T-cell (primary cell): ENCODE measurements around the gene ZNF491. TPM values are rescaled to one million over a fixed set of nuclear protein-coding genes. Genes with fewer than 3 reads are reported as not detected.
"Not testable (repeated sequence)": the region's sequence is repeated elsewhere in the genome, so short reads cannot be mapped to it uniquely, and the experiment has no call there.

Experiments used
- ATAC-seq, 4 experiments: fragments of 200-7000 bp in 3 of 4; fragments of 150-1000 bp in 1 of 4; cut with Tn5 transposase; replicated peaks in 1 of 4; 1 replicate in 3 of 4; 2 replicates in 1 of 4; pipeline ENCODE4 v1.10.0; 2021; ENCODE audit warnings: moderate library complexity in 3 of 4, mild to moderate bottlenecking in 2 of 4, moderate number of reproducible peaks in 1 of 4
- CTCF ChIA-PET, 2 donors: fragments of 300-600 bp; sonication (Branson Sonifier 250); formaldehyde crosslinking; loops; one replicate each; lab custom pipeline; 2022; ENCODE audit warnings: antibody characterized with exemption in 2 of 2; lab: Charles Lee
- POLR2A ChIA-PET, 2 donors: fragments of 300-600 bp; sonication (Branson Sonifier 250); formaldehyde crosslinking; loops; one replicate each; lab custom pipeline; 2022; ENCODE audit warnings: antibody characterized with exemption in 2 of 2; lab: Charles Lee
- DNase-seq, 35 experiments: peaks; one replicate each; pipeline versions ENCODE4 v3.0.0 to v3.0.0-alpha.2; 2013 to 2023
- H3K27ac ChIP-seq: one replicate; pipeline ENCODE4 v1.5.1; 2013; ENCODE audit warnings: low read length
- H3K27me3 ChIP-seq, 2 experiments: replicated peaks in 1 of 2; 1 replicate in 1 of 2; 2 replicates in 1 of 2; pipeline versions ENCODE4 v1.6.1 to v1.7.0; 2013; ENCODE audit warnings: low read length in 1 of 2, mixed read lengths in 1 of 2; ENCODE audit not compliant: control insufficient read depth in 2 of 2, insufficient read depth in 2 of 2; ENCODE audit errors: extremely low read depth in 1 of 2
- H3K36me3 ChIP-seq, 2 donors: 1 replicate in 1 of 2; 2 replicates in 1 of 2; pipeline versions ENCODE4 v1.6.1 to v1.7.0; 2013; ENCODE audit warnings: low read length in 1 of 2; ENCODE audit not compliant: control insufficient read depth in 2 of 2, insufficient read depth in 1 of 2; ENCODE audit errors: extremely low read depth in 1 of 2
- H3K4me1 ChIP-seq, 2 experiments: 1 replicate in 1 of 2; 2 replicates in 1 of 2; pipeline versions ENCODE4 v1.6.1 to v1.7.0; 2013; ENCODE audit warnings: low read length in 2 of 2, mixed read lengths in 1 of 2; ENCODE audit not compliant: insufficient read depth in 2 of 2, control insufficient read depth in 1 of 2; ENCODE audit errors: extremely low read depth in 1 of 2
- H3K4me3 ChIP-seq, 2 donors: 1 replicate in 1 of 2; 2 replicates in 1 of 2; pipeline versions ENCODE4 v1.5.1 to v1.7.0; 2013; ENCODE audit warnings: mild to moderate bottlenecking in 2 of 2, low read length in 1 of 2, moderate library complexity in 1 of 2; ENCODE audit not compliant: control insufficient read depth in 1 of 2; ENCODE audit errors: extremely low read depth in 1 of 2
- H3K9me3 ChIP-seq: 2 replicates; pipeline ENCODE4 v1.7.0; 2013
- H3K27ac Mint-ChIP-seq, 2 donors: one replicate each; pipeline ENCODE4 v1.8.0; 2020 to 2021; ENCODE audit warnings: mild to moderate bottlenecking in 2 of 2, mixed read lengths in 2 of 2
- H3K27me3 Mint-ChIP-seq, 2 donors: one replicate each; pipeline ENCODE4 v1.8.0; 2021 to 2022; ENCODE audit warnings: mixed read lengths in 2 of 2
- H3K36me3 Mint-ChIP-seq: one replicate; pipeline ENCODE4 v1.8.0; 2021; ENCODE audit warnings: mixed read lengths
- H3K4me1 Mint-ChIP-seq, 3 donors: one replicate each; pipeline ENCODE4 v1.8.0; 2020 to 2022; ENCODE audit warnings: mixed read lengths in 3 of 3, mild to moderate bottlenecking in 1 of 3
- H3K4me3 Mint-ChIP-seq, 3 donors: one replicate each; pipeline ENCODE4 v1.8.0; 2020 to 2022; ENCODE audit warnings: mild to moderate bottlenecking in 3 of 3, mixed read lengths in 3 of 3, moderate library complexity in 3 of 3
- H3K9me3 Mint-ChIP-seq, 3 donors: one replicate each; pipeline ENCODE4 v1.8.0; 2020 to 2022; ENCODE audit warnings: mixed read lengths in 3 of 3
- WGBS: methylation state at CpG from one replicate; pipeline ENCODE4 v1.1.5; 2013; ENCODE audit warnings: missing lambda C conversion rate; ENCODE audit not compliant: insufficient coverage; 5-methylcytosine and 5-hydroxymethylcytosine counted together
- total RNA-seq, 35 experiments: library from RNA in 6 of 35; stranded (reverse) in 6 of 35; fragments of 120-200 nt in 1 of 35; gene quantifications; one replicate each; pipeline versions ENCODE4 v1.2.1 to v1.2.4 and lab custom pipeline; 2013 to 2026

The ZNF491 gene
- total RNA-seq, 5 donors from 2014 or later (not counting 1 experiment from before 2014, with no cell fraction given) = 0.77 to 3.5 (median 2.3) TPM

DNA sequence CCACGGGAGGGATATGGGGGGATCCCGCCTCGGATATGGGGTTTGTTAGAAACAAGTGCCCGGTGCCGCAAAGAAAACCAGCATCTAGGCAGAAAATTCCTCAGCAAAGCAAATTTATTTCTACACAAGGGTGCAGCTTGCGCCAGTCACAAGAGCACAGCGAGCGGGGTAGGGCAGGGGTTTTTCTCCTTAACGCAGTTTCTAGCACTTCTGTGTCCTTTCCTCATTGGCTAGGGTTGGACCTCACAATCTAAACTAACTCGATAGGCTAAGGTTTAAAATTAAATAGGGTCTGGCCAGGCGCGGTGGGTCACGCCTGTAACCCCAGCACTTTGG, 16.3 kb downstream of the ZNF491 start:
- Mint-ChIP-seq H3K4me1 (peaks cover 26 to 38% (median 31%) of the 10 kb centered on the region in 3 donors), H3K27ac (peak overlapping the region in 1 of 2 donors; percentile 58), H3K4me3 (peak overlapping the region; percentile 79 to 93 (median 90)), H3K36me3 (peaks cover 16% of the 10 kb centered on the region), H3K27me3 (no peaks in the 10 kb centered on the region), H3K9me3 (peaks cover 0 to 4% (median 0%) of the 10 kb centered on the region in 3 donors)
- peak overlapping the region; percentile 68 to 97 for H3K4me3 ChIP-seq
- no CpG with 5 or more reads among the region's 13 CpGs for WGBS
- peaks cover 0 to 20% of the 10 kb centered on the region in 2 experiments for H3K4me1 ChIP-seq
- ATAC-seq = peak in 3 of 4 experiments; percentile 3 to 4 (median 4)
- no peaks in the 10 kb centered on the region for H3K9me3 ChIP-seq
- DNase-seq = no peak
- POLR2A ChIA-PET = no interaction called here
- CTCF ChIA-PET = interaction anchor here in 1 of 2 donors (3.5 kb wide), 1 partner anchor 17 kb away, joined by 18 read pairs; the partner anchor contains the start of gene ZNF491
- H3K27ac ChIP-seq = no peak overlapping the region
- H3K36me3 ChIP-seq = no peaks in the 10 kb centered on the region
- no peaks in the 10 kb centered on the region for H3K27me3 ChIP-seq

DNA sequence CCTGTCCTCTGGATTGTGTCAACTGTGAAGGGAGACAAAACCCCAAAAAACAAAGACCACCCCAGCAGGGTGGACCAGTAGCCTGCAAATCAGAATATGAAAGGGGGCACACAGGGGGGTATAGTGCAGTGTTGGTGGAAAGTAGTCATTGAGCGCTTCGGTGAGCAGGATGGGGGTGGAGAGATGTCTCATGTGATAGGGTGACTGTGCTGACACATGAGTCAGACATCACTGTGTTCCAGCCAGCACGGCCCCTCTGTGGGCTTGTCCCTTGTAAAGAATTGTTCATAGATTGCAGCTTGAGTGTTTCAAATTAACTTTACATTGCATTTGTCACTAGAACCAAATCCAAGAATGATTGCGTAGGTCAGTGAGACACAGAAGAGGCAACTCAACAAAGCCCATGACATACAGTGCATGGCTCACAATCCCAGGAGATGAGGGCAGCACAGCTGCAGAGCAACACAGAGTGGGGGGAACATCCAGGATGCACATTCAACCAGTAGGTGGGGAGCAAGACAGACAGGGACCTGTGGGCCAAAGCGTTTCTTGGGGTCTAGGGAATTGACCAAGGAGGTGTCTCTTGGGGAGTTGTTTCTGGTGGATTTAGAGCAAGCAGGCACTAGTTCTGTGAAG, 23.3 kb downstream of the ZNF491 start:
- no peak overlapping the region for H3K27ac Mint-ChIP-seq
- Histone ChIP-seq H3K27ac (no peak overlapping the region), H3K36me3 (peaks cover 0 to 2% of the 10 kb centered on the region in 2 donors), H3K9me3 (no peaks in the 10 kb centered on the region), H3K27me3 (no peaks in the 10 kb centered on the region), H3K4me3 (no peak overlapping the region), H3K4me1 (no peaks in the 10 kb centered on the region)
- peaks cover 52% of the 10 kb centered on the region for H3K36me3 Mint-ChIP-seq
- no peaks in the 10 kb centered on the region for H3K27me3 Mint-ChIP-seq
- WGBS = 100% methylated on average over 3 of the region's 5 CpGs
- ATAC-seq = no peak
- no peak overlapping the region for H3K4me3 Mint-ChIP-seq
- H3K9me3 Mint-ChIP-seq = peaks cover 5 to 13% (median 11%) of the 10 kb centered on the region in 3 donors
- H3K4me1 Mint-ChIP-seq = peaks cover 0 to 15% (median 9%) of the 10 kb centered on the region in 3 donors
- no peak for DNase-seq
- CTCF ChIA-PET = no interaction called here
- POLR2A ChIA-PET = no interaction called here

DNA sequence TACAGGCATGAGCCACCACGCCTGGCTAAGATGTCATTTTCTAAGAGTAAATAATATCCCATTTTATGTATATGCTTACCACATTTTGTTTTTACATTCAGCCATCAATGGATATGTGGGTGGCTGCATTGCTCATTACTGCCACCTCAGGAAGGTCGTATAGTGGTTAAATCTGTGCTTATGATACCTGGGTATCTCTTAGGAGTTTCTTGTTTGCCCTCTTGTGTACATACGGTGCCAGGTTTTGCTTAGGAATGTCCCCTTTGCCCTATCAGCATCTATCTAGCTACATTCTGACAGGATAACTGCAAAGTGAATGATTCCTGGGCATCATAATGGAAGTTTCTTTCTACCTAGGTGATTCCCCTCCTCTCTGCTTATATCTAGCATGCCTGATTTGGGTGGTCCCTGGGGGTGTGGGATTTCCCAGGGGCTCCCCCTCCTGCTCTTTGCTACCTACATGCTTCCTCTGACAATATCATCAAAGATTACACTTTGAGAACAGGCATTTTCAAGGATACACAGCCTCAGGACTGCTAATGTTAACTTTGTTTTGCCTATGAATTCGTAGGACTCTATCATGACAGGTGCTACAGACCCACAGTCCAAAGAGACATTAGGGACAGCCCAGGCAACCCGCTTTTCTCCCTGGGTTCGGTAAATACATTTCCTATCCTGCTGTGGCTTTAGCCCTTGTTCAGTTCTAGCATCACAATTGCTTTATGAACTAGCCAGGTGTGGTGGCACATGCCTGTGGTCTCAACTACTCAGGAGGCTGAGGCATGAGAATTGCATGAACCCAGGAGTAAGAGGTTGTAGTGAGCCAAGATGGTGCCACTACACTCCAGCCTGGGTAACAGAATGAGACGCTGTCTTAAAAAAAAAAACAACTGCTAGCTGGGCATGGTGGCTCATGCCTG, 30.9 kb downstream of the ZNF491 start:
- H3K27ac ChIP-seq, CTCF ChIA-PET, DNase-seq, H3K4me1 ChIP-seq, H3K4me3 Mint-ChIP-seq, H3K27me3 ChIP-seq, ATAC-seq, H3K4me3 ChIP-seq, H3K4me1 Mint-ChIP-seq, POLR2A ChIA-PET, H3K27me3 Mint-ChIP-seq, H3K27ac Mint-ChIP-seq: not testable (repeated sequence)
- Mint-ChIP-seq H3K36me3 (peaks cover 86% of the 10 kb centered on the region), H3K9me3 (peaks cover 9 to 56% (median 42%) of the 10 kb centered on the region in 3 donors)
- Histone ChIP-seq H3K36me3 (peaks cover 14 to 31% of the 10 kb centered on the region in 2 donors), H3K9me3 (peaks cover 14% of the 10 kb centered on the region)
- 86% methylated on average over 1 of the region's 7 CpGs for WGBS

DNA sequence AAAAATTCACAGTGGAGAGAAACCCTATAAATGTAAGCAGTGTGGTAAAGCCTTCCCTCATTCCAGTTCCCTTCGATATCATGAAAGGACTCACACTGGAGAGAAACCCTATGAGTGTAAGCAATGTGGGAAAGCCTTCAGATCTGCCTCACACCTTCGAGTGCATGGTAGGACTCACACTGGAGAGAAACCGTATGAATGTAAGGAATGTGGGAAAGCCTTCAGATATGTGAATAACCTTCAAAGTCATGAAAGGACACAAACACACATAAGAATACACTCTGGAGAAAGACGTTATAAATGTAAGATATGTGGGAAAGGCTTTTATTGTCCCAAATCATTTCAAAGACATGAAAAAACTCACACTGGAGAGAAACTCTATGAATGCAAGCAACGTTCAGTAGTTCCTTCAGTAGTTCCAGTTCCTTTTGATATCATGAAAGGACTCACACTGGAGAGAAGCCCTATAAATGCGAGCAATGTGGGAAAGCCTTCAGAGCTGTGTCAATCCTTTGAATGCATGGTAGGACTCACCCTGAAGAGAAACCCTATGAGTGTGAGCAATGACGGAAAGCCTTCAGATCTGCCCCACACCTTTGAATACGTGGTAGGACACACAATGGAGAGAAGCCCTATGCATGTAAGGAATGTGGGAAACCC, 34.1 kb downstream of the ZNF491 start:
- Mint-ChIP-seq H3K27me3 (no peaks in the 10 kb centered on the region), H3K4me3 (no peak overlapping the region), H3K9me3 (peaks cover 9 to 61% (median 41%) of the 10 kb centered on the region in 3 donors), H3K27ac (no peak overlapping the region), H3K36me3 (peaks cover 76% of the 10 kb centered on the region), H3K4me1 (no peaks in the 10 kb centered on the region)
- peaks cover 14 to 31% of the 10 kb centered on the region in 2 donors for H3K36me3 ChIP-seq
- H3K4me3 ChIP-seq = no peak overlapping the region
- 100% methylated on average over 2 of the region's 8 CpGs for WGBS
- DNase-seq (no peak), ATAC-seq (no peak)
- H3K27ac ChIP-seq = no peak overlapping the region
- no peaks in the 10 kb centered on the region for H3K4me1 ChIP-seq
- ChIA-PET POLR2A (no interaction called here), CTCF (no interaction called here)
- H3K9me3 ChIP-seq = peaks cover 15% of the 10 kb centered on the region
- no peaks in the 10 kb centered on the region for H3K27me3 ChIP-seq

DNA sequence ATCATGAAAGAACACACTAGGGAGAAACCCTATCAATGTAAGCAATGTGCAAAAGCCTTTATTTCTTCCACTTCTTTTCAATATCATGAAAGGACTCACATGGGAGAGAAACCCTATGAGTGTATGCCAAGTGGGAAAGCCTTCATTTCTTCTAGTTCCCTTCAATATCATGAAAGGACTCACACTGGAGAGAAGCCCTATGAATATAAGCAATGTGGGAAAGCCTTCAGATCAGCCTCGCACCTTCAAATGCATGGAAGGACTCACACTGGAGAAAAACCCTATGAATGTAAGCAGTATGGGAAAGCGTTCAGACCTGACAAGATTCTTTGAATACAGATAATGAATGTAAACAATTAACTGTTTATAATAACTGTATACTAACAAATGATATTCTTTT, 35.2 kb downstream of the ZNF491 start:
- H3K4me1 Mint-ChIP-seq = no peaks in the 10 kb centered on the region
- CTCF ChIA-PET = interaction anchor here in 1 of 2 donors (0.5 kb wide), 1 partner anchor 29 kb away, joined by 4 read pairs; no protein-coding TSS in a partner anchor
- Histone ChIP-seq H3K36me3 (peaks cover 14 to 31% of the 10 kb centered on the region in 2 donors), H3K4me1 (no peaks in the 10 kb centered on the region), H3K27ac (no peak overlapping the region), H3K4me3 (no peak overlapping the region), H3K9me3 (peaks cover 15% of the 10 kb centered on the region), H3K27me3 (no peaks in the 10 kb centered on the region)
- H3K27ac Mint-ChIP-seq = no peak overlapping the region
- POLR2A ChIA-PET = no interaction called here
- no peaks in the 10 kb centered on the region for H3K27me3 Mint-ChIP-seq
- 100% methylated on average over 1 of the region's 2 CpGs for WGBS
- H3K9me3 Mint-ChIP-seq = peaks cover 10 to 55% (median 39%) of the 10 kb centered on the region in 3 donors
- H3K4me3 Mint-ChIP-seq = no peak overlapping the region
- peaks cover 65% of the 10 kb centered on the region for H3K36me3 Mint-ChIP-seq
- DNase-seq (no peak), ATAC-seq (no peak)

DNA sequence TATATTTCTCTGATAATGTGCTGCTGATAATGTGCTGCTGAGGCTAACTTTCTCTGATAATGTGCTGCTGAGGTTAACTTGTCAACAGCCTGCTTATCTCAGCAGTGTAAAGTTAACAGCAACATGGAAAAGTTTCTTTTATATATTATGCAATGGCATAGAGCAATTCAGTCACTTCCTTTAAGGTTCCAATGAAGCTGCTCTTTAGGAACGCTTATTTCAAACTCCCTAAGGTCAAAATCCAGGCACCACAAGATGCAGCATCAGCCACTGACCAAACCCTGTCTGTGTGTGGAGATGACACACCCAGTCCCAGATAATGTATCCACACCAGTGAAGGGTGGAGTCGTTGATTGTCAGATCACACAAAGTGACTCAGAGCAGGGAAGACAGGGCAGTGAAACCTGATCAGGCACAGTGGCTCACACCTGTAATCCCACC, 37.3 kb downstream of the ZNF491 start:
- POLR2A ChIA-PET, H3K4me3 ChIP-seq, H3K27me3 Mint-ChIP-seq, H3K4me1 Mint-ChIP-seq, H3K27ac ChIP-seq, H3K4me1 ChIP-seq, DNase-seq, H3K27ac Mint-ChIP-seq, CTCF ChIA-PET, ATAC-seq, H3K27me3 ChIP-seq, H3K4me3 Mint-ChIP-seq: not testable (repeated sequence)
- Histone ChIP-seq H3K9me3 (peaks cover 15% of the 10 kb centered on the region), H3K36me3 (peaks cover 14 to 22% of the 10 kb centered on the region in 2 donors)
- Mint-ChIP-seq H3K36me3 (peaks cover 44% of the 10 kb centered on the region), H3K9me3 (peaks cover 16 to 40% (median 39%) of the 10 kb centered on the region in 3 donors)
- no CpG with 5 or more reads among the region's 2 CpGs for WGBS
